Epithelial cell of esophagus (primary cell): ENCODE results near the gene SLC39A11.
"Not testable (repeated sequence)": the region's sequence is repeated elsewhere in the genome, so short reads cannot be mapped to it uniquely, and the experiment has no call there.

ENCODE experiments used
- DNase-seq: peaks from one replicate; pipeline ENCODE4 v3.0.0; 2010; ENCODE audit warnings: low read depth
- H3K4me3 ChIP-seq: 2 replicates; pipeline ENCODE4 v1.5.1; 2011; ENCODE audit warnings: mild to moderate bottlenecking, low read length, control low read depth
- TF ChIP-seq, protein P1 (sequence below): IDR thresholded peaks from 2 replicates; pipeline ENCODE4 v1.5.1; 2011; ENCODE audit warnings: low read depth, mild to moderate bottlenecking, low read length, control low read depth, inconsistent platforms; ENCODE audit not compliant: insufficient read depth; ENCODE audit errors: missing control alignments

SLC39A11 gene

DNA sequence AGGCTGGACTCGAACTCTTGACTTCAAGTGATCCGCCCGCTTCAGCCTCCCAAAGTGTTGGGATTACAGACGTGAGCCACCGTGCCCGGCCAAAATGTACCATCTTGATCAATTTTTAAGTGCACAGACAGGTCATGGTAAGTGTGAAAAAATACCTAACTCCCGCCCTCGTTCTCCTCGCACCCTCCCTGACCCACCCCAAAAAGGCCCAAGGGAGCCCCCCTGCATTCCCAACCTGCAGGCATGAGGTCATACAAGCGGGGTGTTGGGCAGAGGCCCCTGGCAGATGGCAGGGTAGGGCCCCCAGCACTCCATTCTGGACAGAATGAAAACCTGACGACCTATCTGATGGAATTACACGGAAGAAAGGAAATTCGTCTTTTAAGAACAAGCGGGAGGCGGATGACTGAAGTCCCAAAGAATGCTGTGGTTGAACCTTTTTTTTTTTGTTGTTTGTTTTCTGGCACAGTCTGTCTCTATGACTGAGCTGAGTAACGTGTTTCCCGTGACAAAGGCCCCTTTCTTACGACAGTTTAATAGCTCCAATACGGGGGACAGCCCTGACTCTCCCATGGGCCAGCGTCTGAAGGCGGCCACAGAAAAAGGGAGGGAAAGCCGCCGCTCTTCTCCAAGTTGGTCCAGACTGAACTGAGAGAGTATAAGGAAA, 376.4 kb downstream of the SLC39A11 start:
- DNase-seq: peak; percentile 92
- H3K4me3 ChIP-seq: no peak overlapping the region
- TF ChIP-seq, protein P1, sequence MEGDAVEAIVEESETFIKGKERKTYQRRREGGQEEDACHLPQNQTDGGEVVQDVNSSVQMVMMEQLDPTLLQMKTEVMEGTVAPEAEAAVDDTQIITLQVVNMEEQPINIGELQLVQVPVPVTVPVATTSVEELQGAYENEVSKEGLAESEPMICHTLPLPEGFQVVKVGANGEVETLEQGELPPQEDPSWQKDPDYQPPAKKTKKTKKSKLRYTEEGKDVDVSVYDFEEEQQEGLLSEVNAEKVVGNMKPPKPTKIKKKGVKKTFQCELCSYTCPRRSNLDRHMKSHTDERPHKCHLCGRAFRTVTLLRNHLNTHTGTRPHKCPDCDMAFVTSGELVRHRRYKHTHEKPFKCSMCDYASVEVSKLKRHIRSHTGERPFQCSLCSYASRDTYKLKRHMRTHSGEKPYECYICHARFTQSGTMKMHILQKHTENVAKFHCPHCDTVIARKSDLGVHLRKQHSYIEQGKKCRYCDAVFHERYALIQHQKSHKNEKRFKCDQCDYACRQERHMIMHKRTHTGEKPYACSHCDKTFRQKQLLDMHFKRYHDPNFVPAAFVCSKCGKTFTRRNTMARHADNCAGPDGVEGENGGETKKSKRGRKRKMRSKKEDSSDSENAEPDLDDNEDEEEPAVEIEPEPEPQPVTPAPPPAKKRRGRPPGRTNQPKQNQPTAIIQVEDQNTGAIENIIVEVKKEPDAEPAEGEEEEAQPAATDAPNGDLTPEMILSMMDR: no peak

GRCh38 chr17:72714357-72714966, 378.0 kb downstream of the SLC39A11 start:
- no peak overlapping the region for H3K4me3 ChIP-seq
- DNase-seq: no peak
- TF ChIP-seq, protein P1: no peak

- TF ChIP-seq, protein P1: no peak
- no peak for DNase-seq
Observed at GRCh38 chr17:72713701-72714100, 378.8 kb downstream of the SLC39A11 start.

GRCh38 chr17:72711521-72712310, 380.8 kb downstream of the SLC39A11 start:
- DNase-seq: no peak
- H3K4me3 ChIP-seq: no peak overlapping the region
- TF ChIP-seq, protein P1: no peak

More at GRCh38 chr17:72713701-72714100, 378.8 kb downstream of the SLC39A11 start:
- H3K4me3 ChIP-seq: no peak overlapping the region

DNA sequence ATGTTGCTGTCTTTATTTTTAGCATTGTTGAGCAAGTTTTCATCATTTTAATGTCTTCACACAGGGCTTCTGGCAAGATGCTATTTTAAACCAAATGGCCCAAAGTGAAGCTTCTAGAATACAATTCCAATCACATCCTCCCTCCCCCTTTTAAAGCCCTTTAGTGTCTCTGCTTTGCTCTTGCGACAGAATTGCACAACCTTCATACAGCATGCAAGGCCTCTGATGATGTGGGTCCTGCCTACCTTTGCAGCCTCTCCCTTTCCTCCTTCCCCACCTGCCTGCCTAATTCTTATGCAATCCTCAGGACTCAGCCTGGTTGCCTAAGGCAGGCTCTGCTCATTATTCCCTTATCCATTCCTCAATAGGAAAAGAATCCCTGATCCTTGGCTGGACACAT, 381.7 kb downstream of the SLC39A11 start:
- DNase-seq: peak; percentile 97
- TF ChIP-seq, protein P1: no peak
- H3K4me3 ChIP-seq: peak overlapping the region; percentile 12

- peak; percentile 87 for DNase-seq
- H3K4me3 ChIP-seq: peak overlapping the region; percentile 12
- TF ChIP-seq, protein P1: no peak
Observed at GRCh38 chr17:72710202-72710601, 382.3 kb downstream of the SLC39A11 start.

- not testable (repeated sequence) for DNase-seq, H3K4me3 ChIP-seq
Observed at GRCh38 chr17:72708682-72709081, 383.8 kb downstream of the SLC39A11 start.
